ENCODE measurements around the gene KCNH1. TPM values are rescaled to one million over a fixed set of nuclear protein-coding genes. Genes with fewer than 3 reads are reported as not detected.

Gene KCNH1
- total and polyA plus RNA-seq, 2 experiments from 2014 or later = 0.28 TPM; not detected in 1

DNA sequence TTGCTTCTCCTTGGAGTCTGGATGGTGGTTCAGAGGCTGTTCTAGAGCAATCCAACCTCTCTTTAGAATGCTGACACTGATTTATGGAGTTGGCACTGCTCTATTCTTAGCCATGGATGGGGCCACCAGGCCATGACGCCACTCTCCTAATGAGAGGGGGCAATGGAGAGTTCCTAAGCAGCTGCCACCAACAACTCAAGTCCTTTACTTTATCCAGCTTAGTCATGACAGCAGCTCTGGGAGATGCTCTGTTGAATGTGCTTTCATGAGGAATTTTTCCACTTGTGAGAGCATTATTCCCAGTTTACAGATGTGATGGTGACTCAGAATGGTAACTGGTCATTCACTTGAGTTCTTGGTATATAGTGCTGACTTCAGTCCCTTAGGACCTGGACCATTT lies 438.9 kb downstream of the KCNH1 start:
- H2AFZ ChIP-seq = no peak overlapping the region
- no peaks in the 10 kb centered on the region for H3K4me1 Mint-ChIP-seq
- H3F3A ChIP-seq (replicated peaks; ENCODE audit: low read depth) = no peaks in the 10 kb centered on the region
- H3K4me3 Mint-ChIP-seq = no peak overlapping the region
- H3K27ac ChIP-seq (ENCODE audit: low read depth) = no peak overlapping the region
- no peak overlapping the region for H3K27ac Mint-ChIP-seq
- H4K20me1 ChIP-seq (replicated peaks; ENCODE audit: insufficient read depth) = no peaks in the 10 kb centered on the region
- no peak overlapping the region for H3K4me2 ChIP-seq
- H3K4me3 ChIP-seq = no peak overlapping the region
- no peaks in the 10 kb centered on the region for H3K27me3 ChIP-seq (ENCODE audit: insufficient read depth)
- H3K9me2 ChIP-seq (ENCODE audit: insufficient read depth) = no peaks in the 10 kb centered on the region
- no peaks in the 10 kb centered on the region for H3K36me3 ChIP-seq (ENCODE audit: insufficient read depth)
- H3K27me3 Mint-ChIP-seq (ENCODE audit: insufficient read depth, low read depth, poor library complexity) = peaks cover 2% of the 10 kb centered on the region
- DNase-seq (ENCODE audit: low spot score) = no peak
- no peaks in the 10 kb centered on the region for H3K79me2 ChIP-seq (replicated peaks; ENCODE audit: insufficient read depth)
- ATAC-seq = no peak
- no peaks in the 10 kb centered on the region for H3K9me3 Mint-ChIP-seq
- no peaks in the 10 kb centered on the region for H3K4me1 ChIP-seq (ENCODE audit: insufficient read depth)
- TF ChIP-seq POLR2AphosphoS5 (IDR thresholded peaks at IDR 0.05; ENCODE audit: low read depth) = no peak
- TF ChIP-seq, protein P1, sequence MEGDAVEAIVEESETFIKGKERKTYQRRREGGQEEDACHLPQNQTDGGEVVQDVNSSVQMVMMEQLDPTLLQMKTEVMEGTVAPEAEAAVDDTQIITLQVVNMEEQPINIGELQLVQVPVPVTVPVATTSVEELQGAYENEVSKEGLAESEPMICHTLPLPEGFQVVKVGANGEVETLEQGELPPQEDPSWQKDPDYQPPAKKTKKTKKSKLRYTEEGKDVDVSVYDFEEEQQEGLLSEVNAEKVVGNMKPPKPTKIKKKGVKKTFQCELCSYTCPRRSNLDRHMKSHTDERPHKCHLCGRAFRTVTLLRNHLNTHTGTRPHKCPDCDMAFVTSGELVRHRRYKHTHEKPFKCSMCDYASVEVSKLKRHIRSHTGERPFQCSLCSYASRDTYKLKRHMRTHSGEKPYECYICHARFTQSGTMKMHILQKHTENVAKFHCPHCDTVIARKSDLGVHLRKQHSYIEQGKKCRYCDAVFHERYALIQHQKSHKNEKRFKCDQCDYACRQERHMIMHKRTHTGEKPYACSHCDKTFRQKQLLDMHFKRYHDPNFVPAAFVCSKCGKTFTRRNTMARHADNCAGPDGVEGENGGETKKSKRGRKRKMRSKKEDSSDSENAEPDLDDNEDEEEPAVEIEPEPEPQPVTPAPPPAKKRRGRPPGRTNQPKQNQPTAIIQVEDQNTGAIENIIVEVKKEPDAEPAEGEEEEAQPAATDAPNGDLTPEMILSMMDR (conservative IDR thresholded peaks at IDR 0.05; ENCODE audit: low read depth in 2 of 2) = no peak
- TF ChIP-seq, protein P2, sequence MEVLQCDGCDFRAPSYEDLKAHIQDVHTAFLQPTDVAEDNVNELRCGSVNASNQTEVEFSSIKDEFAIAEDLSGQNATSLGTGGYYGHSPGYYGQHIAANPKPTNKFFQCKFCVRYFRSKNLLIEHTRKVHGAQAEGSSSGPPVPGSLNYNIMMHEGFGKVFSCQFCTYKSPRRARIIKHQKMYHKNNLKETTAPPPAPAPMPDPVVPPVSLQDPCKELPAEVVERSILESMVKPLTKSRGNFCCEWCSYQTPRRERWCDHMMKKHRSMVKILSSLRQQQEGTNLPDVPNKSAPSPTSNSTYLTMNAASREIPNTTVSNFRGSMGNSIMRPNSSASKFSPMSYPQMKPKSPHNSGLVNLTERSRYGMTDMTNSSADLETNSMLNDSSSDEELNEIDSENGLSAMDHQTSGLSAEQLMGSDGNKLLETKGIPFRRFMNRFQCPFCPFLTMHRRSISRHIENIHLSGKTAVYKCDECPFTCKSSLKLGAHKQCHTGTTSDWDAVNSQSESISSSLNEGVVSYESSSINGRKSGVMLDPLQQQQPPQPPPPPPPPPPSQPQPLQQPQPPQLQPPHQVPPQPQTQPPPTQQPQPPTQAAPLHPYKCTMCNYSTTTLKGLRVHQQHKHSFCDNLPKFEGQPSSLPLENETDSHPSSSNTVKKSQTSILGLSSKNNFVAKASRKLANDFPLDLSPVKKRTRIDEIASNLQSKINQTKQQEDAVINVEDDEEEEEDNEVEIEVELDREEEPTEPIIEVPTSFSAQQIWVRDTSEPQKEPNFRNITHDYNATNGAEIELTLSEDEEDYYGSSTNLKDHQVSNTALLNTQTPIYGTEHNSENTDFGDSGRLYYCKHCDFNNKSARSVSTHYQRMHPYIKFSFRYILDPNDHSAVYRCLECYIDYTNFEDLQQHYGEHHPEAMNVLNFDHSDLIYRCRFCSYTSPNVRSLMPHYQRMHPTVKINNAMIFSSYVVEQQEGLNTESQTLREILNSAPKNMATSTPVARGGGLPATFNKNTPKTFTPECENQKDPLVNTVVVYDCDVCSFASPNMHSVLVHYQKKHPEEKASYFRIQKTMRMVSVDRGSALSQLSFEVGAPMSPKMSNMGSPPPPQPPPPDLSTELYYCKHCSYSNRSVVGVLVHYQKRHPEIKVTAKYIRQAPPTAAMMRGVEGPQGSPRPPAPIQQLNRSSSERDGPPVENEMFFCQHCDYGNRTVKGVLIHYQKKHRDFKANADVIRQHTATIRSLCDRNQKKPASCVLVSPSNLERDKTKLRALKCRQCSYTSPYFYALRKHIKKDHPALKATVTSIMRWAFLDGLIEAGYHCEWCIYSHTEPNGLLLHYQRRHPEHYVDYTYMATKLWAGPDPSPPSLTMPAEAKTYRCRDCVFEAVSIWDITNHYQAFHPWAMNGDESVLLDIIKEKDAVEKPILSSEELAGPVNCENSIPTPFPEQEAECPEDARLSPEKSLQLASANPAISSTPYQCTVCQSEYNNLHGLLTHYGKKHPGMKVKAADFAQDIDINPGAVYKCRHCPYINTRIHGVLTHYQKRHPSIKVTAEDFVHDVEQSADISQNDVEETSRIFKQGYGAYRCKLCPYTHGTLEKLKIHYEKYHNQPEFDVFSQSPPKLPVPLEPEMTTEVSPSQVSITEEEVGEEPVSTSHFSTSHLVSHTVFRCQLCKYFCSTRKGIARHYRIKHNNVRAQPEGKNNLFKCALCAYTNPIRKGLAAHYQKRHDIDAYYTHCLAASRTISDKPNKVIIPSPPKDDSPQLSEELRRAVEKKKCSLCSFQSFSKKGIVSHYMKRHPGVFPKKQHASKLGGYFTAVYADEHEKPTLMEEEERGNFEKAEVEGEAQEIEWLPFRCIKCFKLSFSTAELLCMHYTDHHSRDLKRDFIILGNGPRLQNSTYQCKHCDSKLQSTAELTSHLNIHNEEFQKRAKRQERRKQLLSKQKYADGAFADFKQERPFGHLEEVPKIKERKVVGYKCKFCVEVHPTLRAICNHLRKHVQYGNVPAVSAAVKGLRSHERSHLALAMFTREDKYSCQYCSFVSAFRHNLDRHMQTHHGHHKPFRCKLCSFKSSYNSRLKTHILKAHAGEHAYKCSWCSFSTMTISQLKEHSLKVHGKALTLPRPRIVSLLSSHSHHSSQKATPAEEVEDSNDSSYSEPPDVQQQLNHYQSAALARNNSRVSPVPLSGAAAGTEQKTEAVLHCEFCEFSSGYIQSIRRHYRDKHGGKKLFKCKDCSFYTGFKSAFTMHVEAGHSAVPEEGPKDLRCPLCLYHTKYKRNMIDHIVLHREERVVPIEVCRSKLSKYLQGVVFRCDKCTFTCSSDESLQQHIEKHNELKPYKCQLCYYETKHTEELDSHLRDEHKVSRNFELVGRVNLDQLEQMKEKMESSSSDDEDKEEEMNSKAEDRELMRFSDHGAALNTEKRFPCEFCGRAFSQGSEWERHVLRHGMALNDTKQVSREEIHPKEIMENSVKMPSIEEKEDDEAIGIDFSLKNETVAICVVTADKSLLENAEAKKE (CRISPR knock-in tag; IDR thresholded peaks at IDR 0.05) = no peak
- TF ChIP-seq NANOG (IDR thresholded peaks at IDR 0.05; ENCODE audit: borderline replicate concordance) = no peak
- no peak for TF ChIP-seq ZNF331 (CRISPR knock-in tag; IDR thresholded peaks at IDR 0.05; ENCODE audit: low read depth)
- TF ChIP-seq STAT1 (IDR thresholded peaks at IDR 0.05; ENCODE audit: unreplicated experiment) = no peak
- TF ChIP-seq EZH2phosphoT487 (IDR thresholded peaks at IDR 0.05; ENCODE audit: unreplicated experiment) = no peak
- TF ChIP-seq EZH2 (IDR thresholded peaks at IDR 0.05; ENCODE audit: low read depth, unreplicated experiment) = no peak
- TF ChIP-seq, protein P3, sequence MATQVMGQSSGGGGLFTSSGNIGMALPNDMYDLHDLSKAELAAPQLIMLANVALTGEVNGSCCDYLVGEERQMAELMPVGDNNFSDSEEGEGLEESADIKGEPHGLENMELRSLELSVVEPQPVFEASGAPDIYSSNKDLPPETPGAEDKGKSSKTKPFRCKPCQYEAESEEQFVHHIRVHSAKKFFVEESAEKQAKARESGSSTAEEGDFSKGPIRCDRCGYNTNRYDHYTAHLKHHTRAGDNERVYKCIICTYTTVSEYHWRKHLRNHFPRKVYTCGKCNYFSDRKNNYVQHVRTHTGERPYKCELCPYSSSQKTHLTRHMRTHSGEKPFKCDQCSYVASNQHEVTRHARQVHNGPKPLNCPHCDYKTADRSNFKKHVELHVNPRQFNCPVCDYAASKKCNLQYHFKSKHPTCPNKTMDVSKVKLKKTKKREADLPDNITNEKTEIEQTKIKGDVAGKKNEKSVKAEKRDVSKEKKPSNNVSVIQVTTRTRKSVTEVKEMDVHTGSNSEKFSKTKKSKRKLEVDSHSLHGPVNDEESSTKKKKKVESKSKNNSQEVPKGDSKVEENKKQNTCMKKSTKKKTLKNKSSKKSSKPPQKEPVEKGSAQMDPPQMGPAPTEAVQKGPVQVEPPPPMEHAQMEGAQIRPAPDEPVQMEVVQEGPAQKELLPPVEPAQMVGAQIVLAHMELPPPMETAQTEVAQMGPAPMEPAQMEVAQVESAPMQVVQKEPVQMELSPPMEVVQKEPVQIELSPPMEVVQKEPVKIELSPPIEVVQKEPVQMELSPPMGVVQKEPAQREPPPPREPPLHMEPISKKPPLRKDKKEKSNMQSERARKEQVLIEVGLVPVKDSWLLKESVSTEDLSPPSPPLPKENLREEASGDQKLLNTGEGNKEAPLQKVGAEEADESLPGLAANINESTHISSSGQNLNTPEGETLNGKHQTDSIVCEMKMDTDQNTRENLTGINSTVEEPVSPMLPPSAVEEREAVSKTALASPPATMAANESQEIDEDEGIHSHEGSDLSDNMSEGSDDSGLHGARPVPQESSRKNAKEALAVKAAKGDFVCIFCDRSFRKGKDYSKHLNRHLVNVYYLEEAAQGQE (IDR thresholded peaks at IDR 0.05; ENCODE audit: unreplicated experiment) = no peak
- TF ChIP-seq ZNF114 (CRISPR knock-in tag; IDR thresholded peaks at IDR 0.05) = no peak
- TF ChIP-seq, protein P4, sequence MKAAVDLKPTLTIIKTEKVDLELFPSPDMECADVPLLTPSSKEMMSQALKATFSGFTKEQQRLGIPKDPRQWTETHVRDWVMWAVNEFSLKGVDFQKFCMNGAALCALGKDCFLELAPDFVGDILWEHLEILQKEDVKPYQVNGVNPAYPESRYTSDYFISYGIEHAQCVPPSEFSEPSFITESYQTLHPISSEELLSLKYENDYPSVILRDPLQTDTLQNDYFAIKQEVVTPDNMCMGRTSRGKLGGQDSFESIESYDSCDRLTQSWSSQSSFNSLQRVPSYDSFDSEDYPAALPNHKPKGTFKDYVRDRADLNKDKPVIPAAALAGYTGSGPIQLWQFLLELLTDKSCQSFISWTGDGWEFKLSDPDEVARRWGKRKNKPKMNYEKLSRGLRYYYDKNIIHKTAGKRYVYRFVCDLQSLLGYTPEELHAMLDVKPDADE (IDR thresholded peaks at IDR 0.05) = no peak
- TF ChIP-seq JUNB (IDR thresholded peaks at IDR 0.05; ENCODE audit: unreplicated experiment) = no peak
- H3K36me3 Mint-ChIP-seq (ENCODE audit: low read depth) = no peaks in the 10 kb centered on the region

All from GM23338 (cell line).